Stomach (tissue), 9 donors: ENCODE measurements around the gene RPP21. TPM values are rescaled to one million over a fixed set of nuclear protein-coding genes. Genes with fewer than 3 reads are reported as not detected.
A peak's percentile ranks its signal among the peaks of the same experiment; 100 is the strongest.

ENCODE experiments used
- DNase-seq, 2 donors: peaks; one replicate each; pipeline versions ENCODE4 v3.0.0 to v3.0.0-alpha.2; 2013 to 2019
- H3K27ac ChIP-seq, 5 donors: fragments of 200-600 bp in 4 of 5; sonication (generic) in 4 of 5; one replicate each; pipeline ENCODE4 v1.5.1; 2013 to 2019; ENCODE audit warnings: mild to moderate bottlenecking in 1 of 5, moderate library complexity in 1 of 5
- H3K27me3 ChIP-seq, 3 donors: fragments of 200-600 bp; sonication (generic); one replicate each; pipeline ENCODE4 v1.5.1; 2017 to 2019; ENCODE audit warnings: mixed run types in 1 of 3
- H3K36me3 ChIP-seq, 4 donors: fragments of 200-600 bp; sonication (generic); 1 replicate in 3 of 4; 2 replicates in 1 of 4; pipeline ENCODE4 v1.5.1; 2016 to 2019
- H3K4me1 ChIP-seq, 4 donors: fragments of 200-600 bp; sonication (generic); one replicate each; pipeline ENCODE4 v1.5.1; 2016 to 2019
- H3K4me3 ChIP-seq, 4 donors: fragments of 200-600 bp; sonication (generic) in 3 of 4; one replicate each; pipeline ENCODE4 v1.5.1; 2016 to 2019; ENCODE audit warnings: mild to moderate bottlenecking in 1 of 4
- H3K9me3 ChIP-seq, 4 donors: fragments of 200-600 bp; sonication (generic); one replicate each; pipeline ENCODE4 v1.5.1; 2016 to 2019
- EP300 ChIP-seq: sonication (generic); formaldehyde crosslinking; IDR thresholded peaks from one replicate; pipeline ENCODE4 v1.6.1; 2017; ENCODE audit warnings: antibody characterized with exemption
- POLR2A ChIP-seq, 4 donors: fragments of 450-650 bp; IDR thresholded peaks; one replicate each; pipeline ENCODE4 v1.6.1; 2016; ENCODE audit warnings: antibody characterized with exemption in 4 of 4, control low read depth in 2 of 4, mild to moderate bottlenecking in 1 of 4, moderate library complexity in 1 of 4
- POLR2AphosphoS5 ChIP-seq, 3 donors: sonication (generic); formaldehyde crosslinking; IDR thresholded peaks; one replicate each; pipeline ENCODE4 v1.6.1; 2016; ENCODE audit warnings: antibody characterized with exemption in 3 of 3
- WGBS, 5 donors: extraction: QIAGEN DNeasy Blood & Tissue Kit in 3 of 5; methylation state at CpG; one replicate each; pipeline versions ENCODE4 v1.1.5 to v1.1.7; 2013 to 2018; 5-methylcytosine and 5-hydroxymethylcytosine counted together
- intact Hi-C: fragments of 100-400 bp; cut with DNase I; formaldehyde crosslinking; loops from one replicate; pipeline ENCODE4 v1.15.1; 2023; ENCODE audit warnings: low total_unique reads
- polyA plus RNA-seq, 3 donors: library from polyadenylated mRNA; stranded (reverse); fragments of 200-250 nt; gene quantifications; one replicate each; pipeline ENCODE4 v1.2.3, GENCODE V29; 2013
- total RNA-seq, 5 donors: library from RNA; depleted of rRNA; stranded (reverse); fragments of >200 nt; gene quantifications; one replicate each; pipeline versions ENCODE4 v1.1.0 to v1.2.3, GENCODE V29; 2014 to 2016
- TF ChIP-seq, protein P1 (sequence below), 7 experiments: fragments of 450-650 bp in 4 of 7; fragments of 200-600 bp in 3 of 7; sonication (generic) in 3 of 7; IDR thresholded peaks; one replicate each; pipeline ENCODE4 v1.5.1; 2016 to 2019; ENCODE audit warnings: antibody characterized with exemption in 7 of 7, control low read depth in 2 of 7, mild to moderate bottlenecking in 1 of 7
- donor health status: healthy with polysubstance abuse.
- donor health status: Bipolar disorder and iron deficiency.
- donor health status: healthy.

Gene RPP21
- total and polyA plus RNA-seq, 8 donors: 4.5 to 167 (median 119) TPM; not detected in 1

DNA sequence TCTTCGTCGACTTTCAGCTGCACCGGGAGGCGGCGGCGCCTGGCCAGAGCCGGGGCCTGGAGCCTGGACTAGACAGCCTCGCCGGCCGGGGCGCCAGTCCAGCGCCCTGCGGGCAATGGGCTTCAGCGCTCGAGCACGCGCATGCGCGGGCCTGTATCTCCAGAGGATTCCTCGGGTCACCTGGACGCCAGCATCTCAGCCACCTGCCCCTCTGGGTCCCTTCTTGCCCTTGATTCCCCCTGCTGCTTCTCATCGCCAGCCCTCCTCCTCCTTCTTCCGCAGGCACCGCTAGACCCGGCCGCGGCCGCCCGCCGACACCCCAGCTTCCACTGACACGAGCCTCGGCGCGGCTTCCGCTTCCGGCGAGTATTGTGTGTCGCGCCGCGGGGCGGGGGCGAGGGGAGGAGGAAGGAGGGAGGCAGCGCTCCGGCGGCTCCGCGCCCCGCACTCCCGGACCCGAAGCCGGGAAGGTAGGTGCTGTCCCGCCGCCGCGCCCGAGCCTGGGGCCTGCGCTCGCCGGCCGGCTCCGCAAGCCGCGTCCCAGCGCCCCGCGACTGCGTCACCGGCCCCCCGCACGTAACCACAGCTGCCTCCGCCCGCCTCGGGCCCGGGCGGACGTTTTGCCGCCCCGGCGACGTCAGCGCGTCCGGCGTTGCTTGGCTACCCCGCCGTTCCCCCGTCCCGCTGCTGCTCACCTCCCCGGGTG lies 18.3 kb upstream of the RPP21 start, which contains the start of gene TRIM39:
TSS of gene TRIM39 (plus strand) at position 402 of the 706 bp plus-strand sequence. CDS start 2,391 bp downstream, outside the sequence.
- H3K27ac ChIP-seq: peak within 1 kb of the TSS; percentile 94 to 99 (median 96)
- peaks cover 29 to 56% (median 42%) of the 10 kb centered on the region in 4 donors for H3K4me1 ChIP-seq
- WGBS, 5 donors: 0 to 1% (median 0%) methylated on average over 28 to 90 of the region's 90 CpGs
- H3K4me3 ChIP-seq: peak within 1 kb of the TSS; percentile 56 to 88 (median 72)
- DNase-seq: peak; percentile 88 to 96
- intact Hi-C loops: no loop called here
- TF ChIP-seq, protein P1, sequence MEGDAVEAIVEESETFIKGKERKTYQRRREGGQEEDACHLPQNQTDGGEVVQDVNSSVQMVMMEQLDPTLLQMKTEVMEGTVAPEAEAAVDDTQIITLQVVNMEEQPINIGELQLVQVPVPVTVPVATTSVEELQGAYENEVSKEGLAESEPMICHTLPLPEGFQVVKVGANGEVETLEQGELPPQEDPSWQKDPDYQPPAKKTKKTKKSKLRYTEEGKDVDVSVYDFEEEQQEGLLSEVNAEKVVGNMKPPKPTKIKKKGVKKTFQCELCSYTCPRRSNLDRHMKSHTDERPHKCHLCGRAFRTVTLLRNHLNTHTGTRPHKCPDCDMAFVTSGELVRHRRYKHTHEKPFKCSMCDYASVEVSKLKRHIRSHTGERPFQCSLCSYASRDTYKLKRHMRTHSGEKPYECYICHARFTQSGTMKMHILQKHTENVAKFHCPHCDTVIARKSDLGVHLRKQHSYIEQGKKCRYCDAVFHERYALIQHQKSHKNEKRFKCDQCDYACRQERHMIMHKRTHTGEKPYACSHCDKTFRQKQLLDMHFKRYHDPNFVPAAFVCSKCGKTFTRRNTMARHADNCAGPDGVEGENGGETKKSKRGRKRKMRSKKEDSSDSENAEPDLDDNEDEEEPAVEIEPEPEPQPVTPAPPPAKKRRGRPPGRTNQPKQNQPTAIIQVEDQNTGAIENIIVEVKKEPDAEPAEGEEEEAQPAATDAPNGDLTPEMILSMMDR (IDR thresholded peaks at IDR 0.05): no peak
- TF ChIP-seq POLR2A (IDR thresholded peaks at IDR 0.05) (peak in 2 of 4 donors; percentile 38 to 53), POLR2AphosphoS5 (IDR thresholded peaks at IDR 0.05) (peak; percentile 61 to 93 (median 92)), EP300 (no peak)
- H3K27me3 ChIP-seq: no peaks in the 10 kb centered on the region
- H3K9me3 ChIP-seq: no peaks in the 10 kb centered on the region
- H3K36me3 ChIP-seq: peaks cover 3 to 27% (median 26%) of the 10 kb centered on the region in 4 donors

DNA sequence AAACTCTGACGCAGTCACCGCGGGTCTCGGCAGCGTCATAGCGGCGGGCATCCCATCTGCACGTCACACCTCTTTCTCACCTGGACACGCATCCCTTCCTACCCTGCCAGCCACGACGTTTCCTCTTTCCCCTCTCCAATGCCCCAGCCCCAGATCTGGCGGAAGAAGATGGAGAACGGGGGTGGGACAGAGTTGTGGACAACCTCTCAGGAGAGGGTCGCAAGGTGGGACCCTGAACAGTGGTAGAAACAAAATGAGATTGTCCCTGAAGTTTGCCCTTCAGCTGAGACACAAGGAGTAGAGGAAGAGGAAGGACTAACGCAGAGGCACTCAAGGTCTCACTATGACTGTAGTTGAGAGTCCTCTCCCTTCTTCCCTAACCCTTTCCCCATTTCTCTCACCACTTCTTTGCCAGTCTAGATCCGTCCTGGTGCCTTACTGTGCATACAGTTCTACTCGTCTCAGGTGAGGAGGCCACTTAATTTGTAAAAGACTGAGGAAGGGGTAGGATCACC lies 17.7 kb upstream of the RPP21 start:
- Histone ChIP-seq H3K9me3 (no peaks in the 10 kb centered on the region), H3K36me3 (peaks cover 3 to 33% (median 32%) of the 10 kb centered on the region in 4 donors), H3K4me3 (peak overlapping the region; percentile 56 to 88 (median 72)), H3K4me1 (peaks cover 29 to 50% (median 37%) of the 10 kb centered on the region in 4 donors), H3K27me3 (no peaks in the 10 kb centered on the region), H3K27ac (peak overlapping the region; percentile 94 to 99 (median 96))
- DNase-seq: no peak
- TF ChIP-seq POLR2A (IDR thresholded peaks at IDR 0.05): no peak
- TF ChIP-seq, protein P1 (IDR thresholded peaks at IDR 0.05): no peak
- TF ChIP-seq EP300: peak; percentile 56
- TF ChIP-seq POLR2AphosphoS5 (IDR thresholded peaks at IDR 0.05): peak in 1 of 3 donors; percentile 2
- intact Hi-C loops: no loop called here
- 1 to 3% (median 2%) methylated on average over 16 to 17 of the region's 17 CpGs for WGBS, 5 donors

DNA sequence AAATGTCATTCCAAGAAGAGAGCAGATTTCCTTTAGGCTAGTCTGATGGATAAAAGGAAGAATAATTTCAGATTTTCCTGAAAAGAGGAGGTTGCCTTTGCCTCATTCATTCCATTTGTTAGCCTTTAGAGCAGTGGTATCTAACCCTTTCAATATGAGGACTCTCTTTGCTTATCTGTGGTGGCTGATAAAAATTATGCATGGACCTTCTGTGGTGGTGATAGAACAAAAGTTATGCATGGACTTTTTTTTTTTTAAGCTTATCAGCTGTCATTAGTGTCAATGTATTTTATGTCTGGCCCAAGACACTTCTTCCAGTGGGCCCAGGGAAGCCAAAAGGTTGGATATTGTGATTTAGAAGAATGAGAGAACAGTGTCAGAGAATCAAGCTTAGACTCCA lies 16.6 kb upstream of the RPP21 start:
- no peak for DNase-seq
- intact Hi-C loops: no loop called here
- Histone ChIP-seq H3K27me3 (no peaks in the 10 kb centered on the region), H3K4me1 (peaks cover 26 to 39% (median 32%) of the 10 kb centered on the region in 4 donors), H3K4me3 (no peak overlapping the region), H3K9me3 (no peaks in the 10 kb centered on the region), H3K27ac (peak overlapping the region in 1 of 5 donors; percentile 99), H3K36me3 (peaks cover 3 to 44% (median 43%) of the 10 kb centered on the region in 4 donors)
- TF ChIP-seq POLR2AphosphoS5 (IDR thresholded peaks at IDR 0.05): no peak
- TF ChIP-seq, protein P1 (IDR thresholded peaks at IDR 0.05): no peak

DNA sequence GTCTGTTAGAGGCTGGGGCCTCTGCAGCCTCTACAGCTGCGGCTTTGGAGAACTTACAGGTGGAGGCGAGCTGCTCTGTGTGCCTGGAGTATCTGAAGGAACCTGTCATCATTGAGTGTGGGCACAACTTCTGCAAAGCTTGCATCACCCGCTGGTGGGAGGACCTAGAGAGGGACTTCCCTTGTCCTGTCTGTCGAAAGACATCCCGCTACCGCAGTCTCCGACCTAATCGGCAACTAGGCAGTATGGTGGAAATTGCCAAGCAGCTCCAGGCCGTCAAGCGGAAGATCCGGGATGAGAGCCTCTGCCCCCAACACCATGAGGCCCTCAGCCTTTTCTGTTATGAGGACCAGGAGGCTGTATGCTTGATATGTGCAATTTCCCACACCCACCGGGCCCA lies 15.6 kb upstream of the RPP21 start:
- peaks cover 3 to 54% (median 52%) of the 10 kb centered on the region in 4 donors for H3K36me3 ChIP-seq
- 91 to 97% (median 95%) methylated on average over 12 of the region's 12 CpGs for WGBS, 5 donors
- DNase-seq: peak in 1 of 2 donors; percentile 30
- intact Hi-C loops: no loop called here
- H3K27me3 ChIP-seq: no peaks in the 10 kb centered on the region
- H3K4me1 ChIP-seq: peaks cover 16 to 29% (median 27%) of the 10 kb centered on the region in 4 donors
- H3K4me3 ChIP-seq: no peak overlapping the region
- TF ChIP-seq, protein P1 (IDR thresholded peaks at IDR 0.05): no peak
- no peaks in the 10 kb centered on the region for H3K9me3 ChIP-seq
- no peak overlapping the region for H3K27ac ChIP-seq
